SK-N-SH treated with all-trans-retinoic acid at 6 μM for 48 hours (cell line): Measurements from ENCODE around the gene RREB1.

ENCODE experiments used
- ATAC-seq: fragments of 200-7000 bp; cut with Tn5 transposase; 3 replicates; pipeline ENCODE4 v1.9.1; 2020; ENCODE audit warnings: mild to moderate bottlenecking, moderate library complexity
- ARNTL ChIP-seq: fragments of 450-650 bp; formaldehyde crosslinking; IDR thresholded peaks from 2 replicates; pipeline ENCODE4 v1.5.0; 2020; ENCODE audit warnings: low read depth, mild to moderate bottlenecking, moderate library complexity, borderline replicate concordance
- BACH2 ChIP-seq: fragments of 250-450 bp; sonication (Bioruptor Pico); IDR thresholded peaks from 2 replicates; pipeline ENCODE4 v1.9.0; 2021; ENCODE audit warnings: mild to moderate bottlenecking, borderline replicate concordance
- CSDC2 ChIP-seq: fragments of 250-450 bp; sonication (Bioruptor Pico); IDR thresholded peaks from 2 replicates; pipeline ENCODE4 v1.5.0; 2020; ENCODE audit warnings: mild to moderate bottlenecking, moderate library complexity
- CSRNP3 ChIP-seq: fragments of 250-450 bp; sonication (Bioruptor Pico); IDR thresholded peaks from 2 replicates; pipeline ENCODE4 v1.5.1; 2021; ENCODE audit warnings: mild to moderate bottlenecking, moderate library complexity
- ESRRG ChIP-seq: fragments of 250-450 bp; sonication (Bioruptor Pico); IDR thresholded peaks from 2 replicates; pipeline ENCODE4 v1.6.1; 2021; ENCODE audit warnings: mild to moderate bottlenecking
- GLIS3 ChIP-seq: fragments of 250-450 bp; sonication (Bioruptor Pico); IDR thresholded peaks from 2 replicates; pipeline ENCODE4 v1.5.0; 2020; ENCODE audit warnings: mild to moderate bottlenecking, moderate library complexity
- OSR1 ChIP-seq: fragments of 250-450 bp; sonication (Bioruptor Pico); IDR thresholded peaks from 2 replicates; pipeline ENCODE4 v1.8.0; 2022; ENCODE audit warnings: moderate library complexity, mild to moderate bottlenecking, inconsistent platforms
- PPARA ChIP-seq: fragments of 250-450 bp; sonication (Bioruptor Pico); IDR thresholded peaks from 2 replicates; pipeline ENCODE4 v1.5.0; 2020; ENCODE audit warnings: mild to moderate bottlenecking, borderline replicate concordance
- RARB ChIP-seq: fragments of 250-450 bp; sonication (Bioruptor Pico); IDR thresholded peaks from 2 replicates; pipeline ENCODE4 v1.8.0; 2021; ENCODE audit warnings: mild to moderate bottlenecking, moderate library complexity
- SNAI2 ChIP-seq: fragments of 250-450 bp; sonication (Bioruptor Pico); IDR thresholded peaks from 2 replicates; pipeline ENCODE4 v1.5.0; 2020; ENCODE audit warnings: mild to moderate bottlenecking, moderate library complexity
- TCF4 ChIP-seq: fragments of 250-450 bp; sonication (Bioruptor Pico); IDR thresholded peaks from 2 replicates; pipeline ENCODE4 v1.8.0; 2021; ENCODE audit warnings: mild to moderate bottlenecking, moderate library complexity, borderline replicate concordance
- TOX ChIP-seq: fragments of 250-450 bp; sonication (Bioruptor Pico); IDR thresholded peaks from 2 replicates; pipeline ENCODE4 v1.8.0; 2021; ENCODE audit warnings: mild to moderate bottlenecking, moderate library complexity, borderline replicate concordance
- TSHZ2 ChIP-seq: fragments of 250-450 bp; sonication (Bioruptor Pico); IDR thresholded peaks from 2 replicates; pipeline ENCODE4 v1.5.0; 2020; ENCODE audit warnings: mild to moderate bottlenecking, moderate library complexity
- ZFP3 ChIP-seq: fragments of 250-450 bp; sonication (Bioruptor Pico); IDR thresholded peaks from 2 replicates; pipeline ENCODE4 v1.5.0; 2020; ENCODE audit warnings: mild to moderate bottlenecking, moderate library complexity
- ZFP30 ChIP-seq: fragments of 450-650 bp; formaldehyde crosslinking; IDR thresholded peaks from 2 replicates; pipeline ENCODE4 v1.5.0; 2022; ENCODE audit warnings: mild to moderate bottlenecking, moderate library complexity
- ZNF565 ChIP-seq: fragments of 450-650 bp; formaldehyde crosslinking; conservative IDR thresholded peaks from 2 replicates; pipeline ENCODE4 v1.5.0; 2020; ENCODE audit warnings: low read depth, mild to moderate bottlenecking, moderate library complexity
- ZNF70 ChIP-seq: fragments of 450-650 bp; formaldehyde crosslinking; IDR thresholded peaks from 2 replicates; pipeline ENCODE4 v1.5.0; 2020; ENCODE audit warnings: mild to moderate bottlenecking, moderate library complexity
- ZNF8 ChIP-seq: fragments of 450-650 bp; formaldehyde crosslinking; IDR thresholded peaks from 2 replicates; pipeline ENCODE4 v1.5.0; 2020; ENCODE audit warnings: mild to moderate bottlenecking, moderate library complexity
- TF ChIP-seq, protein P1 (sequence below): fragments of 250-450 bp; sonication (Bioruptor Pico); IDR thresholded peaks from 2 replicates; pipeline ENCODE4 v1.5.1; 2020; ENCODE audit warnings: low read depth, mild to moderate bottlenecking, moderate library complexity
- TF ChIP-seq, protein P2 (sequence below): fragments of 250-450 bp; sonication (Bioruptor Pico); IDR thresholded peaks from 2 replicates; pipeline ENCODE4 v1.8.0; 2020; ENCODE audit warnings: mild to moderate bottlenecking, moderate library complexity, borderline replicate concordance

RREB1 gene, protein sequence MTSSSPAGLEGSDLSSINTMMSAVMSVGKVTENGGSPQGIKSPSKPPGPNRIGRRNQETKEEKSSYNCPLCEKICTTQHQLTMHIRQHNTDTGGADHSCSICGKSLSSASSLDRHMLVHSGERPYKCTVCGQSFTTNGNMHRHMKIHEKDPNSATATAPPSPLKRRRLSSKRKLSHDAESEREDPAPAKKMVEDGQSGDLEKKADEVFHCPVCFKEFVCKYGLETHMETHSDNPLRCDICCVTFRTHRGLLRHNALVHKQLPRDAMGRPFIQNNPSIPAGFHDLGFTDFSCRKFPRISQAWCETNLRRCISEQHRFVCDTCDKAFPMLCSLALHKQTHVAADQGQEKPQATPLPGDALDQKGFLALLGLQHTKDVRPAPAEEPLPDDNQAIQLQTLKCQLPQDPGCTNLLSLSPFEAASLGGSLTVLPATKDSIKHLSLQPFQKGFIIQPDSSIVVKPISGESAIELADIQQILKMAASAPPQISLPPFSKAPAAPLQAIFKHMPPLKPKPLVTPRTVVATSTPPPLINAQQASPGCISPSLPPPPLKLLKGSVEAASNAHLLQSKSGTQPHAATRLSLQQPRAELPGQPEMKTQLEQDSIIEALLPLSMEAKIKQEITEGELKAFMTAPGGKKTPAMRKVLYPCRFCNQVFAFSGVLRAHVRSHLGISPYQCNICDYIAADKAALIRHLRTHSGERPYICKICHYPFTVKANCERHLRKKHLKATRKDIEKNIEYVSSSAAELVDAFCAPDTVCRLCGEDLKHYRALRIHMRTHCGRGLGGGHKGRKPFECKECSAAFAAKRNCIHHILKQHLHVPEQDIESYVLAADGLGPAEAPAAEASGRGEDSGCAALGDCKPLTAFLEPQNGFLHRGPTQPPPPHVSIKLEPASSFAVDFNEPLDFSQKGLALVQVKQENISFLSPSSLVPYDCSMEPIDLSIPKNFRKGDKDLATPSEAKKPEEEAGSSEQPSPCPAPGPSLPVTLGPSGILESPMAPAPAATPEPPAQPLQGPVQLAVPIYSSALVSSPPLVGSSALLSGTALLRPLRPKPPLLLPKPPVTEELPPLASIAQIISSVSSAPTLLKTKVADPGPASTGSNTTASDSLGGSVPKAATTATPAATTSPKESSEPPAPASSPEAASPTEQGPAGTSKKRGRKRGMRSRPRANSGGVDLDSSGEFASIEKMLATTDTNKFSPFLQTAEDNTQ (N-terminal part only)

GRCh38 chr6:7107578-7108195, at the start of gene RREB1:
RREB1 (plus strand) TSS chr6:7107961; CDS start chr6:7181912, 73,951 bp downstream.
- no peak for TF ChIP-seq ARNTL (CRISPR knock-in tag)
- no peak for TF ChIP-seq RARB (CRISPR knock-in tag)
- TF ChIP-seq CSDC2 (CRISPR knock-in tag): no peak
- no peak for TF ChIP-seq ZNF70 (CRISPR knock-in tag)
- TF ChIP-seq BACH2 (CRISPR knock-in tag): no peak
- TF ChIP-seq TOX: no peak
- no peak for TF ChIP-seq ZNF565 (CRISPR knock-in tag)
- no peak for TF ChIP-seq OSR1
- no peak for TF ChIP-seq ZFP30
- no peak for TF ChIP-seq ESRRG (CRISPR knock-in tag)
- TF ChIP-seq, protein P1, sequence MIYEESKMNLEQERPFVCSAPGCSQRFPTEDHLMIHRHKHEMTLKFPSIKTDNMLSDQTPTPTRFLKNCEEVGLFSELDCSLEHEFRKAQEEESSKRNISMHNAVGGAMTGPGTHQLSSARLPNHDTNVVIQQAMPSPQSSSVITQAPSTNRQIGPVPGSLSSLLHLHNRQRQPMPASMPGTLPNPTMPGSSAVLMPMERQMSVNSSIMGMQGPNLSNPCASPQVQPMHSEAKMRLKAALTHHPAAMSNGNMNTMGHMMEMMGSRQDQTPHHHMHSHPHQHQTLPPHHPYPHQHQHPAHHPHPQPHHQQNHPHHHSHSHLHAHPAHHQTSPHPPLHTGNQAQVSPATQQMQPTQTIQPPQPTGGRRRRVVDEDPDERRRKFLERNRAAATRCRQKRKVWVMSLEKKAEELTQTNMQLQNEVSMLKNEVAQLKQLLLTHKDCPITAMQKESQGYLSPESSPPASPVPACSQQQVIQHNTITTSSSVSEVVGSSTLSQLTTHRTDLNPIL: no peak
- TF ChIP-seq, protein P2, sequence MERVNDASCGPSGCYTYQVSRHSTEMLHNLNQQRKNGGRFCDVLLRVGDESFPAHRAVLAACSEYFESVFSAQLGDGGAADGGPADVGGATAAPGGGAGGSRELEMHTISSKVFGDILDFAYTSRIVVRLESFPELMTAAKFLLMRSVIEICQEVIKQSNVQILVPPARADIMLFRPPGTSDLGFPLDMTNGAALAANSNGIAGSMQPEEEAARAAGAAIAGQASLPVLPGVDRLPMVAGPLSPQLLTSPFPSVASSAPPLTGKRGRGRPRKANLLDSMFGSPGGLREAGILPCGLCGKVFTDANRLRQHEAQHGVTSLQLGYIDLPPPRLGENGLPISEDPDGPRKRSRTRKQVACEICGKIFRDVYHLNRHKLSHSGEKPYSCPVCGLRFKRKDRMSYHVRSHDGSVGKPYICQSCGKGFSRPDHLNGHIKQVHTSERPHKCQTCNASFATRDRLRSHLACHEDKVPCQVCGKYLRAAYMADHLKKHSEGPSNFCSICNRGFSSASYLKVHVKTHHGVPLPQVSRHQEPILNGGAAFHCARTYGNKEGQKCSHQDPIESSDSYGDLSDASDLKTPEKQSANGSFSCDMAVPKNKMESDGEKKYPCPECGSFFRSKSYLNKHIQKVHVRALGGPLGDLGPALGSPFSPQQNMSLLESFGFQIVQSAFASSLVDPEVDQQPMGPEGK (CRISPR knock-in tag): no peak
- no peak for TF ChIP-seq TSHZ2
- TF ChIP-seq TCF4: no peak
- TF ChIP-seq GLIS3: no peak
- TF ChIP-seq ZFP3: no peak
- no peak for TF ChIP-seq ZNF8
- TF ChIP-seq CSRNP3: no peak
- TF ChIP-seq SNAI2 (CRISPR knock-in tag): no peak
- ATAC-seq: peak; percentile 76

- TF ChIP-seq GLIS3: no peak
- TF ChIP-seq, protein P1: no peak
- TF ChIP-seq SNAI2 (CRISPR knock-in tag): no peak
- no peak for TF ChIP-seq TCF4
- TF ChIP-seq ZNF8: no peak
- no peak for TF ChIP-seq PPARA
- peak; percentile 91 for ATAC-seq
Observed at GRCh38 chr6:7058250-7058923, 49.4 kb upstream of the RREB1 start.
